Activated CD8-positive, alpha-beta memory T cell treated with anti-CD3 and anti-CD28 coated beads for 24 hours (primary cell): ENCODE data around the gene TTC9B.
"Not testable (repeated sequence)": the region's sequence is repeated elsewhere in the genome, so short reads cannot be mapped to it uniquely, and the experiment has no call there.

Source experiments
- DNase-seq: peaks from one replicate; pipeline ENCODE4 v3.0.0-alpha.2; 2020

Gene TTC9B

DNA sequence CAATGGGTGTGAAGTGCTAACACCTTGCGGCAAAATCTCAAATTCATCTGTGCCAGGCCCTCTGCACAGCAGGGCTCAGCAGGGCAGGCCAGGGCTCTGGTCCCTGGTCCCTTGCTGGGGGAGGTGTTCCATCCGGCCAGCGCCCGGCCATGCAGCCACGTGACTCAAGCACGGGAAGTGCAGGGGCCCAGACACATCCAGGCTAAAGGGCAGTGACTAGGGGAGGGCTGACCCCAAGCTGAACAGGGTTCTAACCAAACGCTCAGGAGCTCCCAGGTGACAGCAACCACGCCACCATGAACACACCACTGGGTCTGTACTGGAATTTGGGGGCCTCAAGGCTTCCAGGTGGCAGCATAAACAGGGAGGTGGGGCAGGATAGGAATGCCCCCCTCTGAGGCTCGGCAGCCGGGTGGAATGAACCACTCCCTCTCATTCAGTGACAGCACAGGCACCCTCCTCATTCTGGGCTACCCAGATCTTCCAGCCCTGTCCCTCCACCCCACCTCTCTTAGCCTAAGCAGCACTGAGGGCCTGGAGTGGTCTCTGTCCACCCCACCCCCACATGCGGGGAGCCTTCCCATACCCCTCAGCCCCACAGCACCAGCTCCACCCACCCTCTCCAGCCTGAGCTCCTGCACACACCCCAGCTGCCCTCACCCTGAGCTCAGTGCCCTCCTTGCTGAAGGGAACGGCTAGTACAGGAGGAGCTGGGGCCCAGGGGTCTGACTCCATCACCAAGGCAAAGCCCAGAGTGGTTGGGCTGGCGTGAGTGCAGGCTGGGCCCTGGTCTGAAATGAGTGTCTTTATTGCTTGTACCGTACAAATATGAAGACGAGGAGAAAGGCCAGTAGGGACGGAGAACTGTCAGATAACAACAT, 13.6 kb upstream of the TTC9B start:
- DNase-seq: no peak

DNA sequence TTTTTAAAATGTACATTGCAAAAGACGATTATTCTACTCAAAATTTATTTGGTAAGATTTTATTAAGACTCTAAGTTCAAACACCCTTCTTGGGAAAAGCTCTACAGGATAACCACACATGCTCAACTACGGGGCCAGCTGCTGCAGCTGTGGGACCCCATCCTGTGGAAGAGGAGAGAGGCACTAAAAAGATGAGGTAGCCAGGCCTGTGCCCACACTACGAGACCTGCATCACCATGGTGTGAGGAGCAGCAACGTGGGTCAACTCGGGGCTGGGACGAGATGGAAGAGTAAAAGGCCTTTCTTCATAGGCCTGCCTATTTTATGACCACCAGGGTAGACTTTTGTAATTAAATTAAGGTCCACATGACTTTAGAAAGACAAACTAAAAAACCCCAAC, 12.9 kb upstream of the TTC9B start:
- no peak for DNase-seq

DNA sequence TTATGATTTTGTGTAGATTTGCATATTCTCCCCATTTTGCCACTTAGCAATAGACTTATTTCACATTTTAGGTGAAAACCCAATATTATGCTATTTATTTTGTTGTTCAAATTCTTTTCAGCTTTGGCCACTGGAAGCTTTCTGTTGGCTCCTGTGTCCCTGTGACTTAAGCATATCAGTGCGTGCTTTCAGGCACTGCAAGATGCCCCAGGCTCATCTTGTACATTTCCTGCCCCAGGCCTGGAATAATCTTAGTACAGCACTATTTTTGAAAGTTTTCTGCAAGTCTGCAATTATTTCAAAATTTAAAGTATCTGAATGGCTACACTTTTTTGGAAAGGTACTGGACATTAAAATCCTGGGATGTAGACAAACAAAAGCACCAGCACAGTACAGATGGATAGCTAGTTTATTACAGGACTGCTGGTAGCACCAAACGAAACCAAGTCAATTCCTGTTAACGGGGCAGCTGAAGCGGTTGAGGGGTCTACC, 11.8 kb upstream of the TTC9B start:
- DNase-seq: no peak

DNA sequence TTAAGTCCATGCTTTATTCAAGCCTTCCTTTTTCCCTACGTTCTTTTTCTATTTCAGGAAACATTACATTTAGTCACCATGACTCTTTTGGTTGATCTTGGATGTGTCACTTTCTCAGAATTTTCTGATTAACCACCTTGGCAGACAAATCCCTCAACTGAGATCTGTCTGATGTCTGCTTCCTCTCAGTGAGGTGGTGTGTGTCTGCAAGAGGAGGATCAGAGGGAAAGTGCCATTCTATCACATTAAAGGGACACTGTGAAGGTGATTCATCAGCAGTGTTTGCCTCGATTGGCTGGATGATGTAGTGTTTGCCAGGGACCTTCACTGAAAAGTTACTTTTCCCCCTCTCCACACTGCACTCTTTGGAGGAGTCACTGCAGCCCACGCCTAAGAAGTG, 11.3 kb upstream of the TTC9B start:
- no peak for DNase-seq

DNA sequence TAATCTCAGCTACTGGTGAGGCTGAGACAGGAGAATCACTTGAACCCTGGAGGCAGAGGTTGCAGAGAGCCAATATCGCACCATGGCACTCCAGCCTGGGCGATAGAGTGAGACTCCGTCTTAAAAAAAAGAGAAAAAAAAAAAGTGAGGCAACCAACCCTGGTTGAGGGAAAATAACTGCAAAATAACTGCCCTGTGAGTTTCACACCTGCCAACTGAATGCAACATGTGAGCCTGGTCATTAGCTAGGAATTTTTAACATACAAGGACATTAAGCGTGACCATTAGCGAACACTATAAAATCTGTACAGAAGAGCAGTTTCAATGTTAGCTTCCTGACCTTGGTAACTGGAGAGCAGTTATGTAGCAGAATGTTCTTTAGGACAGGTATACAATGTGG, 10.7 kb upstream of the TTC9B start:
- DNase-seq: no peak

DNA sequence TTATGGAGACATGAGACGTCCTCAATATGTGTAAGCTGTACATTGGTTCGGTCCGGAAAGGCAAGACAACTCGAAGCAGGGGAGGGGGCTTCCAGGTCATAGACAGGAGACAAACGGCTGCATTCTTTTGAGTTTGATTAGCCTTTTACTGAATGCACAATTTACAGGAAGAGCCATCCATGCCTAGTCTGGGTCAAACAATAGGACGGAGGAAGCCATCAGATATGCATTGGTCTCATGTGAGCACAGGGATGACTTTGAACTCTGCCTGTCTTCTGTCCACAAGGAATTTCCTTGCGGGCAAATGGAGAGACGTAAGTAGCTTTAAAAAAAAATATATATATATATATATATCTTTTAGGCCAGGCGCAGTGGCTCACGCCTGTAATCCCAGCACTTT, 10.2 kb upstream of the TTC9B start:
- DNase-seq: no peak

DNA sequence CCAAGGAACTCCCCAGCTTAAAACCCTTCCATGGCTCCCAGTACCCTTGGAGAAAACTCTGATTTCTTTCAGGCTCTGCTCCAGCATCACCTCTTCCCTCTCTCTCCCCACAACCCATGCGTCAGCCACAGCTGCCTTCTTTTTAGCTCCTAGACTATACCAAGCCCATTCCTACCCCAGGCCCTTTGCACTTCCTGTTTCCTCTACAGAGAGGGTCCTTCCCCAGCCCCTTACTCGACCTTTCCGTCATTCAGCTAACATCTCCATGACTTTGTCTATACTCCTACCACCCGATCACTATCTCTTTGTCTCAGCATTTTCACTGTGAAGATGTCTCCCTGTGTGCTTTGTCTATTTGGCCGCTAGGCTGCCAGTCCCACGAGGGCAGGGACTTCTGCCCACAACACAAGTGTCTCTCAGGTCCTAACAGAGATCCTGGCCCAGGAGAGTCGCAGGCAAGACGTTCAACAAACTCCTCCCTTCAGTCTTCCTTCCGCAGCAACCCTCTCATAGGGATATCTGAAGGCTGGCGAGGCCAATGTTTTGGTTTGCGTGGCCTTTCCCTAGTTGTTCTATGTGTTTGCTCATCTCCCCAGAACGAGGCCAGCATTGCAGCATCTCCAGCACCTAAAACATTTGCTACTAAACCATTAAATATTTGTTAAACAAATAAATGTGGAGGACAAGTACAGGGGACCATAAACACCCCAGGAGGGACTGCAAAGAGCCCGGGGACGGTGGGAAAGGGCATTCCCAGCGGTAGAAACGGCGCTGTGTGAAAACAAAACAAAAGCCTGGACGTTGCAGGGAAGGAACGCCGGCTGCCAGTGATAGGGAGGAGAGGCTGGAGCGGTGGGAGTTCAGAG, 7.5 kb upstream of the TTC9B start:
- no peak for DNase-seq

DNA sequence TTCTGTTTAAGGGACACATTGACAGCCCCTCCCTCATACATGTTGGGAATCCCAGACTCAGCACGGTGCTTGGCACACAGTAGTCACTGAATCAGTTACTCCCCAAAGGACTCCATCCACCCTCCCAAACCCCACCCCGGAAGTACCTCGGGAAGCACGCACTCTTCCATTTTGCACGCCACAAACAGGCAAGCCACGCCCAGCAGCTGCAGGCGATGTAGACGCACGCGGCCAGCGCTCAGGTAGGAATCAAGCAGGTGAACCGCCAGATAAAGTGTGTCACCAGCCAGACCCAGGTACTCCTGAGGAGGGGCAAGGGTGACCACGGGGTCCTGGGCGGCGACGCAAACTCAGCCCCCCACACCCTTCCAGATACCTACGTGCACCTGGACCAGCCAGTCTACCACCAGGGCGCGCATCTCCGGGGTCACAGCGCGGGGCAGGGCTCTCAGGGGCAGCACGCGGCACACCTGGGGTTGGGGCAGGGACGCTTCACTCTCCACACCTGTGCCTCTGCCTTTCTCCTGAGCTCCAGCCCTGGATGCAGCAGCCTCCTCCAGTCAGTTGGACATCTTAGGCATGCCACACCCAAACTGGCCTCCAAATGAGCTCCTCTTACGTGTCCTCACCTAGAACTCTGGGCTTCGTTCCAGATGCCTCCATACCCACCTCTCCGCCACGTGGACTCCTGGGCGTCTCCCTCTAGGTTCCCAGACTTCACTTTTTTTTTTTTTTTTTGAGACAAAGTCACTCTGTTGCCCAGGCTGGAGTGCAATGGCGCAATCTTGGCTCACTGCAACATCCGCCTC, 6.4 kb upstream of the TTC9B start:
- DNase-seq: no peak

DNA sequence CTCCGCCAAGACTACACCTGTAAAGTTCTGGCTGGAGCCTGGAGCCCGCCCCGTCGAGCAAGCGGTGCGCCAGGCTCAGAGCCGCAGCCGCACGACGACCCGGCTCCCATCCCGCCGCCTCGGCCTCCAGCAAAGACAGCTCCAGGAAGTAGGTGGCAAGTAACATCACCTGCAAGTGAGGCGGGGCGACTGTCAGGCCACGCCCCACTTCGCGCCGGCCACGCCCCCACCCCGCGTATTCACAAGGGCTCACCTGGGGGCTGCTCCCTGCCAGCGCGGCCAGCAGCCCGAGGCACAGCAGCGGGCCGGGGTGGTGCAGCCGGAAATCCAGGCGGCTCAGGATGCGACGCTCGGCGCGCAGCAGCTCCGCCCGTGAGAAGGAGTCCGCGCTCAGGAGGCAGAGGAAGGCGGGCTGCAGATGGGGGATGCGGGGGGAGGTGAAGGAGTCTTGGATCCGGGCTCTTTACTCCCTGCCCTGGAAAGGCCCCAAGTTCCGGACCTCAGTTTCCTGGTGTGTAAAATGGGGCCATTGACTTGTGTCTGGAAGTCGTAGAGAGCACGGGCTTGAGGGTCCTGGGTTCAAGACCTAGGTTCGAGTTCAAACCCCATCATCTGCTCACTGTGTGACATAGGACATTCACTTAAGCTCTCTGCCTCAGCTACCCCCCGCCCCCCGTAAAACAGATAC, 5.1 kb upstream of the TTC9B start:
- DNase-seq: no peak

DNA sequence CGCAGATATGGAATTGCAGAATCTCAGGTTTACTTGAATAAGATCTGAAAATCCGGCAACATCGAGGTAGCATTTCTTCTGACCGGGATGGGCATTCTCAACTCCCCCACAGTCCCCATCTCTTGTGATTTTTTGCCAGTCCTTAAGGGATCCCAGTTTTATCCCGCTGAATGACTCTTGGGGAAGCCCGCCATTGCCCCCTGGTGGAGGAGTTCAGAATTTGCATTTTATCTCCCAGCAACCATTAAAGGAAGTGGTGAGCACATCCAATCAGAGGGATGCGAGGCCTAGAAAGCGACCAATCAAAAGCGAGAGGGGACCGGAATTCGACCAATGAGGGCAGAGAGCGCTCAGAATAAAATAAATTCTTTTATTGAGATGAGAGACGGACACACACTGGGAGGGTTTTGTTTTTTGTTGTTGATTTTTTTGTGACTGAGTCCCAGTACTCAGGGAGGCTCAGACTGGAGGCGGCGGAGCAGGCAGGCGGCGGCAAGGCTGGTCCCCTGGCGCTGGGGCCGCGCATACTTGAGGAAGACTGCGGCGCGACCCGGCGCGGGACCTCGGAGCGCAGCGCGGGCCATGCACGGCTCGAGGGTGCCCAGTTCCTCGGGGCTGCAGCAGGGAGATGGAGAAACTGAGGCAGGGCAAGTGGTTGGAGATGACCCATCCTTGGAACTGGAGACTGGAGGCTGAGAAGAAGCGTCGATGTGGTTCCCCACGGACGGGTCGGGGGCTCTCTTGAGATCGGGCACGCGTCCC, 3.9 kb upstream of the TTC9B start:
- peak; percentile 86 for DNase-seq

DNA sequence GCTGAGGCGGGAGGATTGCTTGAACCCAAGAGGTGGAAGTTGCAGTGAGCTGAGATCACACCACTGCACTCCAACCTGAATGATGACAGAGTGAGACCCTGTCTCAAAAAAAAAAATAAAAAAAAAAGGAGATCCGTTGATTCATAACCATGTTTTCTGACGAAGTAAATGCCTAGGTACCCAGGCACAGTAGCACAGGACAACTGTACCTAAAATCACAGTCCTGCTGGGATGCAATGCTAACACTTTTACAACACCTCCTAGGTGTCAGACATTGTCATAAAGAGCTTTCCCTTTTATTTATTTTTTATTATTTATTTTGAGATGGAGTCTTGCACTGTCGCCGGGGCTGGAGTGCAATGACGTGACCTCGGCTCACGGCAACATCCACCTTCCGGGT, 2.5 kb upstream of the TTC9B start:
- DNase-seq: no peak

DNA sequence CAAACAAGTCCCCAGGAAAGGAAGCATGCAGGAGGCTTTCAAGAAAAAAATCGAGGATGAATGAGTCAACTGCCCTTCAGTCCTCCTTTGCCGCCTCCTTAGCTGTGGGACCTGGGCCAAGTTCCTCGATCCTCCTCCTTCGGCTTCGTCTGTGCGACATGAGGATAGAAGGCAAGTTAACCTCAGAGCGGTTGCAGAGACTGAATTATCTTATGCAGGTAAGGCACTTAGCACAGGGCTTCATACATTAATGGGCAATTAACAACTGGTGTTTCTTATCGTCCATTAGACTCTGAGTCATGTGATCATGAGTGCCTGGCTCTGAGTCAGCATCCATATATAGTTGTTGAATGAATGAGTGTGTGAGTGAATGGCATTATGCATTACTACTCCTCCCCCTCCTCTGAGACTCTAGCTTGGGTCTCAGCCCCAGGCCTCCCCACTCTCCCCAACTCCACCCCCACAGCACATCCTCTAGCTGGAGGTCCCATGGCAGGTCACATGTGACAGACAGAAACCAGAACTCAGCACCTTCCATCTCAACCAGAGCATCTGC, 1.6 kb upstream of the TTC9B start:
- DNase-seq: no peak

DNA sequence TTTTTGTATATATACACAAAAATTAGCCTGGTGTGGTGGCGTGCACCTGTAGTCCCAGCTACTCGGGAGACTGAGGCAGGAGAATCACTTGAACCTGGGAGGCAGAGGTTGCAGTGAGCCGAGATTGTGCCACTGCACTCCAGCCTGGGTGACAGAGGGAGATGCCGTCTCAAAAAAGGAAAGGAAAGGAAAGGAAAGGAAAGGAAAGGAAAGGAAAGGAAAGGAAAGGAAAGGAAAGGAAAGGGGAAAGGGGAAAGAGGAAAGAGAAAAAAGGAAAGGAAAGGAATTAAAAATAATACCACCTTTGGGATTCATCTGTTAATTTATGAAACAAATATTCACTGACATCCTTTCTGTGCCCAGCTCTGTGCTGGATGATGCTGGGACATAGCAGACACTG, 845 bp upstream of the TTC9B start:
- DNase-seq: not testable (repeated sequence)

DNA sequence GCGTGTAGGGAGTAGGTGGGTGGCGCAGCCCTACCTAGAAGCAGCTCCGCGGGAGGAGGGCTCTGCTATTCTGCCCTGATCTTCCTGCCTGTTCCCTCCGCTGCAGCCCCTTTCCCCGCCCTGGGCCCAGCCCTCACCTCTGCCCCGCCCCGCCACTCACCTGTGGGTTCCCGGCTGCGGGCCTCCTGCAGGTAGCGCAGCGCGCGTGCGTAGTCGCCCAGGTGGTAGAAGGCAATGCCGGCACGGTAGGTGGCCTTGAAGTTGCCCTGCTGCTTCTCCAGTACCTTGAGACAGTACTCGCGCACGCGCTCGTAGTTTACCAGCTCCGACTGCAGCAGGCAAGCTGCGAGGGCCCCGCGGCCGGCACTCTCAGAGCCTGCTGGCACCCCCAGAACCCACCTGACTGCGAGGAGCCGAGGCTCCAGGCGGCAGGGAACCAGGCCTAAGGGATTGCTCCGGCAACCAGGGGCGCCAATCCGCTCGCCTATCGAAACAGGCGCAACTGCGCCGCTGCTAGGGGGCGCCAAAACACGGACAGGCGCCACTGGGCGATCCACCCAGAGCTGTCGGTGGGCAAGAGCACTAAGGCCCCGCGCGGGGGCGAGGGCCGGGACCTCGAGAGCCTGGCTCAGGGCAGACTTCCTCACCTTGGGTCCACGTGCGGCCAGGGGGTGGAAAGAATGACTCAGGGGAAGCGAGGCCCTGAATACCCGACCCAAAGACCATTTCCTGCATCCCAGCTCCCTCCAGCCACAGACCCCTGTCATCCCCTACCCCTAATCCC, 965 bp downstream of the TTC9B start:
- no peak for DNase-seq

DNA sequence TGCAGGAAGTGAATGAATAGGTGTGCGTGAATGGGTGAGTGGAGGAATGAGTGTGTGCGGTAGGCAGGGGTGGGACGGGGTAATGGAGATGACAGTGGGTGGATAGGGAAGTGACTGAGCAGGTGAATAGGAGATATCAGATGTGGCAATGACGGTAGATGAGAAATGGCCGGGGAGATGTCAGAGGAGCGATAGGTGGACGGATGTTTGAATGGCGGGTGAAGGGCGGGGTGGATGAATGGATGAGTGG, 1.5 kb downstream of the TTC9B start:
- no peak for DNase-seq

DNA sequence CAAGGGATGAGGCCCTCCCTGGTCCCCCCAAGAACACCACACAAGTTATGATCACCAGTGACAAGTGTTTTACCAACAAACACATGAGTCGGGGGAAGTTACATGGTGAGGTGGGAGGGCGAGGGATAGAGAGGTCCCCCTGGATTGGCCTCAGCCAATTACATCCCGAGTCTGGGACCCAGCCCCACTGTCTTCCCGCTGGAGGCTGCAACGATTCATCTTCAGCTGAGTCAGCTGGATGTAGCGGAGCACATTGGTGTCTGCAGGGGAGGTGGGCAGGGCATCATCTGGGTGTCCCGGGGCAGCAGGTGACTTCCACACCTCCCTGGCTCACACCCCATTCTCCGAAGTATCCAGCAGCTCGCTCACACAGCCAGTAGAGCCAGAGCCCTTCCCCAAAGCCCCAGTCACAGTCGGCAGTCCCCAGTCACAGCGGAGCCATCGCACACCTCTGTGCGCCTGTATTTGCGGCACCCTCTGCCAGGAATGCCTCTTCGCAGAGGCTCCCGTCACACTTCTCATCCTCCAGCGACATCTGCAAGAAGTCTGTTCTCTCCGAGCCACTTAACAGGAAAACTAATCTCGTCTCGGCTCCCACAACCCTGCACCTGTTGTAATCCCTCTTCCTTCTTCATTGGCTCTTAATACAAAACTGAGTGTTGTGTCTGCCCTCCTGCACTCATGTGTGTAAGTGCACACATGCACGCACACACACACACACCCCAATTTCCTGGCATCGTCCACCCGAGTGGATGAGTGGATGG, 2.0 kb downstream of the TTC9B start:
- DNase-seq: no peak

DNA sequence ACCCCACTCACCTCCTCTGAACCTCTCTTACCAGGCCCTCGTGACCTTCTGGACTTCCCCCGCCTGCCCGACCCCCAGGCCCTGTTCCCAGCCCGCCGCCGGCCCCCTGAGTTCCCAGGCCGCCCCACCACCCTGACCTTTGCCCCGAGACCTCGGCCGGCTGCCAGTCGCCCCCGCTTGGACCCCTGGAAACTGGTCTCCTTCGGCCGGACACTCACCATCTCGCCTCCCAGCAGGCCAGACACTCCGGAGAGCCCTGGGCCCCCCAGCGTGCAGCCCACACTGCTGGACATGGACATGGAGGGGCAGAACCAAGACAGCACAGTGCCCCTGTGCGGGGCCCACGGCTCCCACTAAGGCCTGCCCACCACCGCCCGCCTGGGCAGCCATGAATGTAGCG, 3.2 kb downstream of the TTC9B start:
- DNase-seq: no peak

DNA sequence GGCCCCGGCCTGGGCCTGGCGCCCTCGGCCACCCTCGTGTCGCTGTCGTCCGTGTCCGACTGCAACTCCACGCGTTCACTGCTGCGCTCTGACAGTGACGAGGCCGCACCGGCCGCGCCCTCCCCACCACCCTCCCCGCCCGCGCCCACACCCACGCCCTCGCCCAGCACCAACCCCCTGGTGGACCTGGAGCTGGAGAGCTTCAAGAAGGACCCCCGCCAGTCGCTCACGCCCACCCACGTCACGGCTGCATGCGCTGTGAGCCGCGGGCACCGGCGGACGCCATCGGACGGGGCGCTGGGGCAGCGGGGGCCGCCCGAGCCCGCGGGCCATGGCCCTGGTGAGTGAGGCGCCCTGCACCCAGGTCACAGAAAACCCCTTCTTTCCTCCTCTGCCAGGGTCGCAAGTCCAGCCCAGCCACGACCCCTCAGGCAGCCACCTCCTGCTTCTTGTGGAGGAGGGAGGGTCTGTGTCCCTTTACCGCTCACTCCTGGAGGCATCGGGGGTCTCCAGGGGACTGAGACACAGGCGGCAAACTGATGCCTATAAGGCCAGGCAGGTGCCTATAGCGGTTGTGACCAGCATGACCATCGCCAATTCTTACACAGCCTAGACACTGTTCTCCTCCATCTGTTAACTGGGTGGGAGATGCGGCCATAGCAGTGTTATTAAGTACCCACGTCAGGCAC, 4.2 kb downstream of the TTC9B start:
- no peak for DNase-seq

DNA sequence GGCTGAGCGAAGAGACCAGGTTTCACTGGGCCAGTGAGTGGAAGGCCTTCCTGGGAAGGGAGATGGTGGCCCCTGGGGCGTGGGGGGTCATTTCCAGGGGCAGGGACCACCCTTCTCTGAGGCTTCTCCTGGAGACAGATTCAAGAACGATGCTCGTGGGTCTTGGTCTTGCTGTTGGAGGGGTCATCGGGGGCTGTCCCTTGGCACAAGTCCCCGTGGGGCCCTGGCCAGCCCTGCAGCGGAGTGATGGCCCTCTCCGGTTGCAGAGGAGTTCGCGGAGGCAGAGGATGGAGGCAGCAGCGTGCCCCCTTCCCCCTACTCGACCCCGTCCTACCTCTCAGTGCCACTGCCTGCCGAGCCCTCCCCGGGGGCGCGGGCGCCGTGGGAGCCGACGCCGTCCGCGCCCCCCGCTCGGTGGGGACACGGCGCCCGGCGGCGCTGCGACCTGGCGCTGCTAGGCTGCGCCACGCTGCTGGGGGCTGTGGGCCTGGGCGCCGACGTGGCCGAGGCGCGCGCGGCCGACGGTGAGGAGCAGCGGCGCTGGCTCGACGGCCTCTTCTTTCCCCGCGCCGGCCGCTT, 4.8 kb downstream of the TTC9B start:
- no peak for DNase-seq
